HL-60 (cell line): ENCODE results near the gene SHISAL2A.
"Not testable (repeated sequence)": the region's sequence is repeated elsewhere in the genome, so short reads cannot be mapped to it uniquely, and the experiment has no call there.

Experiments used
- DNase-seq, 2 experiments: peaks; one replicate each; pipeline ENCODE4 v3.0.0-alpha.2; 2010 to 2020; ENCODE audit warnings: low read depth in 1 of 2, low spot score in 1 of 2
- H3K27ac ChIP-seq: fragments of 250-450 bp; sonication (Bioruptor Pico); replicated peaks from 2 replicates; pipeline ENCODE4 v1.5.1; 2020; ENCODE audit warnings: mild to moderate bottlenecking, moderate library complexity
- H3K27me3 ChIP-seq: fragments of 250-450 bp; sonication (Bioruptor Pico); 2 replicates; pipeline ENCODE4 v1.5.1; 2021; ENCODE audit warnings: mild to moderate bottlenecking, moderate library complexity; ENCODE audit not compliant: insufficient read depth, poor library complexity, severe bottlenecking
- H3K4me3 ChIP-seq: replicated peaks from 2 replicates; pipeline ENCODE4 v1.5.1; 2011; ENCODE audit warnings: mild to moderate bottlenecking, control low read depth, low read length; ENCODE audit not compliant: insufficient read depth
- GABPA ChIP-seq: IDR thresholded peaks from 2 replicates; pipeline ENCODE4 v1.6.1; 2012; ENCODE audit warnings: low read depth
- POLR2AphosphoS5 ChIP-seq: IDR thresholded peaks from 2 replicates; pipeline ENCODE4 v1.6.1; 2012; ENCODE audit warnings: low read depth
- SPI1 ChIP-seq: IDR thresholded peaks from 2 replicates; pipeline ENCODE4 v1.6.1; 2012; ENCODE audit warnings: low read depth, mild to moderate bottlenecking, borderline replicate concordance
- TF ChIP-seq, protein P1 (sequence below): IDR thresholded peaks from one replicate; pipeline ENCODE4 v1.5.1; 2011; ENCODE audit warnings: low read length, control low read depth, inconsistent platforms; ENCODE audit not compliant: insufficient read depth
- TF ChIP-seq, protein P2 (sequence below): IDR thresholded peaks from 2 replicates; pipeline ENCODE4 v1.6.1; 2012; ENCODE audit warnings: low read depth; ENCODE audit not compliant: insufficient replicate concordance

SHISAL2A gene

DNA sequence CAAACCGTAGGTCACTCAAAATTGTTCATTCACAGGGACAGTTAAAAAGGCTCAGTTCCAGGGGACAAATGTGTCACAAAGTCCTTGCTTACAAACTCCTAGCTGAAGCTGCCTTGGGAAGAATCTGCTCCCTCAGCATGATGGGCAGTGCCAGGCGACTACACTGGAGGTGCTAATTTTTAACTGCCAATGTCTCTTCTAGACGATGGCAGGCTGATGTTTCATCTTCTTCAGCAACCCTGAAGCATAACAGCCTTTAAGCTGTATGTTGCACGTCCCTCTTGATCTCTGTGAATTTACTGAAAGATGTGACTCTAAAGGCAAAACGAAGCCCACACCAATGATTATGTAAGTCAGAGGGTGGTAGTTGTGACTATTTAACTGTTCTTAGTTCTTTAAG is 53.9 kb downstream of the SHISAL2A start:
- H3K27ac ChIP-seq = no peak overlapping the region
- no peak for DNase-seq
- H3K27me3 ChIP-seq = no peaks in the 10 kb centered on the region
- no peak overlapping the region for H3K4me3 ChIP-seq
- TF ChIP-seq, protein P1, sequence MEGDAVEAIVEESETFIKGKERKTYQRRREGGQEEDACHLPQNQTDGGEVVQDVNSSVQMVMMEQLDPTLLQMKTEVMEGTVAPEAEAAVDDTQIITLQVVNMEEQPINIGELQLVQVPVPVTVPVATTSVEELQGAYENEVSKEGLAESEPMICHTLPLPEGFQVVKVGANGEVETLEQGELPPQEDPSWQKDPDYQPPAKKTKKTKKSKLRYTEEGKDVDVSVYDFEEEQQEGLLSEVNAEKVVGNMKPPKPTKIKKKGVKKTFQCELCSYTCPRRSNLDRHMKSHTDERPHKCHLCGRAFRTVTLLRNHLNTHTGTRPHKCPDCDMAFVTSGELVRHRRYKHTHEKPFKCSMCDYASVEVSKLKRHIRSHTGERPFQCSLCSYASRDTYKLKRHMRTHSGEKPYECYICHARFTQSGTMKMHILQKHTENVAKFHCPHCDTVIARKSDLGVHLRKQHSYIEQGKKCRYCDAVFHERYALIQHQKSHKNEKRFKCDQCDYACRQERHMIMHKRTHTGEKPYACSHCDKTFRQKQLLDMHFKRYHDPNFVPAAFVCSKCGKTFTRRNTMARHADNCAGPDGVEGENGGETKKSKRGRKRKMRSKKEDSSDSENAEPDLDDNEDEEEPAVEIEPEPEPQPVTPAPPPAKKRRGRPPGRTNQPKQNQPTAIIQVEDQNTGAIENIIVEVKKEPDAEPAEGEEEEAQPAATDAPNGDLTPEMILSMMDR = no peak
- TF ChIP-seq, protein P2, sequence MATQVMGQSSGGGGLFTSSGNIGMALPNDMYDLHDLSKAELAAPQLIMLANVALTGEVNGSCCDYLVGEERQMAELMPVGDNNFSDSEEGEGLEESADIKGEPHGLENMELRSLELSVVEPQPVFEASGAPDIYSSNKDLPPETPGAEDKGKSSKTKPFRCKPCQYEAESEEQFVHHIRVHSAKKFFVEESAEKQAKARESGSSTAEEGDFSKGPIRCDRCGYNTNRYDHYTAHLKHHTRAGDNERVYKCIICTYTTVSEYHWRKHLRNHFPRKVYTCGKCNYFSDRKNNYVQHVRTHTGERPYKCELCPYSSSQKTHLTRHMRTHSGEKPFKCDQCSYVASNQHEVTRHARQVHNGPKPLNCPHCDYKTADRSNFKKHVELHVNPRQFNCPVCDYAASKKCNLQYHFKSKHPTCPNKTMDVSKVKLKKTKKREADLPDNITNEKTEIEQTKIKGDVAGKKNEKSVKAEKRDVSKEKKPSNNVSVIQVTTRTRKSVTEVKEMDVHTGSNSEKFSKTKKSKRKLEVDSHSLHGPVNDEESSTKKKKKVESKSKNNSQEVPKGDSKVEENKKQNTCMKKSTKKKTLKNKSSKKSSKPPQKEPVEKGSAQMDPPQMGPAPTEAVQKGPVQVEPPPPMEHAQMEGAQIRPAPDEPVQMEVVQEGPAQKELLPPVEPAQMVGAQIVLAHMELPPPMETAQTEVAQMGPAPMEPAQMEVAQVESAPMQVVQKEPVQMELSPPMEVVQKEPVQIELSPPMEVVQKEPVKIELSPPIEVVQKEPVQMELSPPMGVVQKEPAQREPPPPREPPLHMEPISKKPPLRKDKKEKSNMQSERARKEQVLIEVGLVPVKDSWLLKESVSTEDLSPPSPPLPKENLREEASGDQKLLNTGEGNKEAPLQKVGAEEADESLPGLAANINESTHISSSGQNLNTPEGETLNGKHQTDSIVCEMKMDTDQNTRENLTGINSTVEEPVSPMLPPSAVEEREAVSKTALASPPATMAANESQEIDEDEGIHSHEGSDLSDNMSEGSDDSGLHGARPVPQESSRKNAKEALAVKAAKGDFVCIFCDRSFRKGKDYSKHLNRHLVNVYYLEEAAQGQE = no peak
- TF ChIP-seq SPI1 (no peak), POLR2AphosphoS5 (no peak), GABPA (no peak)

DNA sequence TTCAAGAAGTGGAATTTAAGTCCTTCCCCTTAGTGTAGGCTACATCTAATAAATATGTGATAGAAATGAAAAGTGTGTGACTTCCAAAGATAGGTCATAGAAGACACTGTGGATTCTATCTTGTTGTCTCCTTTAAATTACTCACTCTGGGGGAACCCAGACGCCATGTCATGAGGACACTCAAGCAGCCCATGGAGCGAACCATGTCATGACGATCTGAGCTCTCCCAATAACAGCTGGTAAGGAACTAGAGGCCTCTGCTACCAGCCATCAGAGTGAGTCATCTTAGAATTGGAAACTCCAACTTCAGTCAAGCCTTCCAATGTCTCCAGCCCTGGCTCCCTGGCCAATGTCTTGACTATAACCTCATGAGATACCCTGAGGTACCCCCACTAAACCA is 58.9 kb downstream of the SHISAL2A start:
- no peak for DNase-seq
- no peak overlapping the region for H3K4me3 ChIP-seq
- H3K27ac ChIP-seq = no peak overlapping the region
- no peaks in the 10 kb centered on the region for H3K27me3 ChIP-seq
- TF ChIP-seq POLR2AphosphoS5 = no peak
- TF ChIP-seq, protein P1 = no peak
- TF ChIP-seq, protein P2 = no peak
- TF ChIP-seq SPI1 = no peak
- no peak for TF ChIP-seq GABPA

DNA sequence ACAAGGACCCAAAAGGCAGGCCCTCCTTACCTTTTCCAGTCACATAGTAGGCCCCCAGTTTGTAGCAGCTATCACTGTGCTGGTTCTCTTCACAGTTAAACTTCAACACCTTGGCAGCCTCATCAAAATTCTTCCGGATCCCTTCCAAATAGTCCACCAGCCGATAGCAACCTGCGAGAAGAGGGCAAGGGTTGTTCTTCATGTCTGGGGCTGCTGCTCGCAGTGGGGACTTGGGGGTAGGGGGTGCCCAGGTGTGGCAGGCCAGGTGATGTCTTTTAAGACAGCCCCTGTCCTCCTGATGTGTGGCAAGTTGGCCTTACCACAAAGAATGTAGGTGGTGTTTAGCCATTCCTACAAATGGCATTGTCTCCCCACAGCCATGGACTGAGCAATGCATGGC is 59.7 kb downstream of the SHISAL2A start:
- Histone ChIP-seq H3K4me3 (no peak overlapping the region), H3K27ac (no peak overlapping the region), H3K27me3 (no peaks in the 10 kb centered on the region)
- TF ChIP-seq GABPA = no peak
- TF ChIP-seq, protein P1 = no peak
- TF ChIP-seq SPI1 = no peak
- TF ChIP-seq, protein P2 = no peak
- no peak for DNase-seq

DNA sequence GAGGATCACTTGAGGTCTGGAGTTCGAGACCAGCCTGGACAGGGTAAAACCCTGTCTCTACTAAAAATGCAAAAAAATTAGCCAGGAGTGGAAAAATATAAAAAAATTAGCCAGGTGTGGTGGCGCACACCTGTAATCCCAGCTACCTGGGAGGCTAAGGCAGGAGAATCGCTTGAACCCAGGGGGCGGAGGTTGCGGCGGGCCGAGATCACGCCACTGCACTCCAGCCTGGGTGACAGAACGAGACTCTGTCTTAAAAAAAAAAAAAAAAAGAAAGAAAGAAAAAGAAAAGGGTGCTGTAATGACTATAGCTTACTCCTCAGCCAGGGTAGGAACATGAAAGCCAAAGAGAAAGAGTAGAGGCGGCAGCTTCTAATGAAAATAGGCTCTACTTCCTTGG is 60.4 kb downstream of the SHISAL2A start:
- H3K4me3 ChIP-seq, DNase-seq, H3K27ac ChIP-seq, H3K27me3 ChIP-seq: not testable (repeated sequence)
